Measurements from ENCODE around the gene COPZ1.

- TF ChIP-seq CTCF (IDR thresholded peaks at IDR 0.05) (no peak), POLR2A (IDR thresholded peaks at IDR 0.05) (no peak)
Measured at GRCh38 chr12:54392485-54393206, 67.7 kb downstream of the COPZ1 start.

Measured in thyroid gland (tissue), 4 donors.